Ovary (tissue), 3 donors: ENCODE results near the gene ARRDC3.

Experiments
- CTCF ChIP-seq, 3 donors: fragments of 450-650 bp in 2 of 3; fragments of 200-600 bp in 1 of 3; IDR thresholded peaks; one replicate each; pipeline versions ENCODE4 v1.5.1 to v1.8.0; 2016 to 2022; ENCODE audit warnings: antibody characterized with exemption in 3 of 3, mild to moderate bottlenecking in 1 of 3
- EP300 ChIP-seq: sonication (generic); formaldehyde crosslinking; IDR thresholded peaks from one replicate; pipeline ENCODE4 v1.6.1; 2017; ENCODE audit warnings: antibody characterized with exemption
- POLR2A ChIP-seq: fragments of 450-650 bp; IDR thresholded peaks from one replicate; pipeline ENCODE4 v1.6.1; 2017; ENCODE audit warnings: antibody characterized with exemption, mild to moderate bottlenecking, moderate library complexity
- donor health status: DM: no; HTN: no; CAD: no.

- TF ChIP-seq CTCF (IDR thresholded peaks at IDR 0.05) (peak; percentile 49 to 70 (median 63)), POLR2A (no peak), EP300 (no peak)
Measured at GRCh38 chr5:91419571-91420537, 36.7 kb upstream of the ARRDC3 start.
